CD14-positive monocyte (primary cell): ENCODE data around the gene APOE. TPM values are rescaled to one million over a fixed set of nuclear protein-coding genes. Genes with fewer than 3 reads are reported as not detected.

Experiments
- DNase-seq, 3 donors: peaks; one replicate each; pipeline ENCODE4 v3.0.0-alpha.2; 2011 to 2022
- H2AFZ ChIP-seq: 2 replicates; pipeline ENCODE4 v1.6.0; 2012; ENCODE audit warnings: mild to moderate bottlenecking, low read depth, low read length, inconsistent platforms; ENCODE audit not compliant: insufficient read depth, poor library complexity, severe bottlenecking
- H3K27ac ChIP-seq, 2 donors: 1 replicate in 1 of 2; 2 replicates in 1 of 2; pipeline ENCODE4 v1.5.1; 2012 to 2013; ENCODE audit warnings: low read length in 2 of 2, control low read depth in 1 of 2, inconsistent platforms in 1 of 2, low read depth in 1 of 2, mild to moderate bottlenecking in 1 of 2
- H3K27me3 ChIP-seq, 2 donors: one replicate each; pipeline versions ENCODE4 v1.6.0 to v1.6.1; 2011 to 2013; ENCODE audit warnings: low read length in 2 of 2; ENCODE audit not compliant: control insufficient read depth in 2 of 2, insufficient read depth in 2 of 2
- H3K36me3 ChIP-seq, 2 donors: replicated peaks in 1 of 2; 1 replicate in 1 of 2; 2 replicates in 1 of 2; pipeline versions ENCODE4 v1.5.1 to v1.6.1; 2012 to 2013; ENCODE audit warnings: low read length in 2 of 2, control low read depth in 1 of 2, inconsistent platforms in 1 of 2, mild to moderate bottlenecking in 1 of 2; ENCODE audit not compliant: insufficient read depth in 2 of 2, control insufficient read depth in 1 of 2
- H3K4me1 ChIP-seq, 2 donors: 1 replicate in 1 of 2; 2 replicates in 1 of 2; pipeline versions ENCODE4 v1.5.1 to v1.6.1; 2012 to 2013; ENCODE audit warnings: low read length in 2 of 2, control low read depth in 1 of 2, inconsistent platforms in 1 of 2, mild to moderate bottlenecking in 1 of 2, moderate library complexity in 1 of 2; ENCODE audit not compliant: insufficient read depth in 2 of 2, control insufficient read depth in 1 of 2
- H3K4me2 ChIP-seq: replicated peaks from 2 replicates; pipeline ENCODE3; 2012; ENCODE audit warnings: low read length, moderate library complexity, mild to moderate bottlenecking; ENCODE audit not compliant: poor library complexity, severe bottlenecking; ENCODE audit errors: extremely low read depth
- H3K4me3 ChIP-seq, 3 experiments: fragments of 200-600 bp in 1 of 3; sonication (generic) in 1 of 3; replicated peaks in 1 of 3; 1 replicate in 2 of 3; 2 replicates in 1 of 3; pipeline ENCODE4 v1.5.1; 2011 to 2013; ENCODE audit warnings: low read length in 3 of 3, mild to moderate bottlenecking in 3 of 3, control low read depth in 2 of 3, low read depth in 2 of 3, inconsistent platforms in 1 of 3, moderate library complexity in 1 of 3
- H3K79me2 ChIP-seq: 2 replicates; pipeline ENCODE4 v1.6.0; 2012; ENCODE audit warnings: mild to moderate bottlenecking, control low read depth, inconsistent platforms, low read length, moderate library complexity; ENCODE audit not compliant: insufficient read depth
- H3K9ac ChIP-seq: 2 replicates; pipeline ENCODE4 v1.6.0; 2017; ENCODE audit warnings: low read length, mild to moderate bottlenecking; ENCODE audit not compliant: insufficient read depth, poor library complexity, severe bottlenecking
- H3K9me3 ChIP-seq, 2 donors: replicated peaks in 1 of 2; 1 replicate in 1 of 2; 2 replicates in 1 of 2; pipeline versions ENCODE4 v1.5.1 to v1.6.1; 2012 to 2013; ENCODE audit warnings: low read length in 2 of 2, control low read depth in 1 of 2; ENCODE audit not compliant: control insufficient read depth in 1 of 2, insufficient read depth in 1 of 2
- H4K20me1 ChIP-seq: 2 replicates; pipeline ENCODE4 v1.6.0; 2012; ENCODE audit warnings: mild to moderate bottlenecking, low read length, control low read depth, moderate library complexity; ENCODE audit not compliant: insufficient read depth
- H3K27ac Mint-ChIP-seq, 7 donors: one replicate each; pipeline ENCODE4 v1.8.0; 2020; ENCODE audit warnings: mild to moderate bottlenecking in 7 of 7, mixed read lengths in 7 of 7, moderate library complexity in 6 of 7, inconsistent platforms in 2 of 7
- H3K27me3 Mint-ChIP-seq, 3 donors: one replicate each; pipeline ENCODE4 v1.8.0; 2021 to 2022; ENCODE audit warnings: low read depth in 3 of 3, mild to moderate bottlenecking in 3 of 3, mixed read lengths in 3 of 3, moderate library complexity in 3 of 3, inconsistent platforms in 1 of 3
- H3K36me3 Mint-ChIP-seq, 2 donors: one replicate each; pipeline ENCODE4 v1.8.0; 2020; ENCODE audit warnings: mixed read lengths in 2 of 2, inconsistent platforms in 1 of 2, mild to moderate bottlenecking in 1 of 2
- H3K4me1 Mint-ChIP-seq: one replicate; pipeline ENCODE4 v1.8.0; 2020; ENCODE audit warnings: mild to moderate bottlenecking, mixed read lengths
- H3K4me3 Mint-ChIP-seq, 2 donors: one replicate each; pipeline ENCODE4 v1.8.0; 2020; ENCODE audit warnings: mild to moderate bottlenecking in 2 of 2, mixed read lengths in 2 of 2, moderate library complexity in 1 of 2
- H3K9me3 Mint-ChIP-seq, 7 donors: one replicate each; pipeline ENCODE4 v1.8.0; 2020 to 2022; ENCODE audit warnings: mixed read lengths in 7 of 7, mild to moderate bottlenecking in 6 of 7, moderate library complexity in 6 of 7, inconsistent platforms in 2 of 7
- WGBS: methylation state at CpG from one replicate; pipeline ENCODE4 v1.1.5; 2013; ENCODE audit warnings: missing lambda C conversion rate; ENCODE audit not compliant: insufficient coverage; 5-methylcytosine and 5-hydroxymethylcytosine counted together
- intact Hi-C, 2 donors: fragments of 100-400 bp; cut with micrococcal nuclease; formaldehyde crosslinking; loops; one replicate each; pipeline versions ENCODE4 v1.15.0 to v1.15.1; 2023
- polyA minus RNA-seq: library from RNA; depleted of rRNA, polyadenylated mRNA; stranded (reverse); fragments of >200 nt; gene quantifications from 2 replicates; pipeline ENCODE4 v1.2.3, GENCODE V29; 2012
- polyA plus RNA-seq, 3 donors: library from polyadenylated mRNA; depleted of rRNA in 1 of 3; unstranded in 2 of 3; stranded (reverse) in 1 of 3; fragments of 300-500 nt in 2 of 3; fragments of >200 nt in 1 of 3; fragmentation: Illumina TruSeq in 2 of 3; gene quantifications; 1 replicate in 2 of 3; 2 replicates in 1 of 3; pipeline ENCODE4 v1.2.3, GENCODE V29; 2012 to 2021
- total RNA-seq, 12 experiments: library from RNA in 1 of 12; stranded (reverse) in 1 of 12; fragments of 120-200 nt in 1 of 12; gene quantifications; one replicate each; pipeline ENCODE4 v1.2.4 and lab custom pipeline; 2013 to 2026; ENCODE audit warnings: mixed read lengths in 6 of 12, inconsistent platforms in 1 of 12
- TF ChIP-seq, protein P1 (sequence below): fragments of 200-600 bp; IDR thresholded peaks from one replicate; pipeline ENCODE4 v1.8.0; 2022; ENCODE audit warnings: antibody characterized with exemption, mild to moderate bottlenecking

The APOE gene
- 19.4 TPM for total RNA-seq (2013)
- 1 to 10 TPM in 1 of 3 donors, under 1 TPM in 1, not detected in 1; 0.30 to 1.0 TPM for polyA plus RNA-seq
- 0.28 and 0.32 TPM in 2 replicates for polyA minus RNA-seq
- 0.31 to 5.7 (median 0.74) reads per million in 11 experiments for total RNA-seq (lab: John Stamatoyannopoulos, UW)

DNA sequence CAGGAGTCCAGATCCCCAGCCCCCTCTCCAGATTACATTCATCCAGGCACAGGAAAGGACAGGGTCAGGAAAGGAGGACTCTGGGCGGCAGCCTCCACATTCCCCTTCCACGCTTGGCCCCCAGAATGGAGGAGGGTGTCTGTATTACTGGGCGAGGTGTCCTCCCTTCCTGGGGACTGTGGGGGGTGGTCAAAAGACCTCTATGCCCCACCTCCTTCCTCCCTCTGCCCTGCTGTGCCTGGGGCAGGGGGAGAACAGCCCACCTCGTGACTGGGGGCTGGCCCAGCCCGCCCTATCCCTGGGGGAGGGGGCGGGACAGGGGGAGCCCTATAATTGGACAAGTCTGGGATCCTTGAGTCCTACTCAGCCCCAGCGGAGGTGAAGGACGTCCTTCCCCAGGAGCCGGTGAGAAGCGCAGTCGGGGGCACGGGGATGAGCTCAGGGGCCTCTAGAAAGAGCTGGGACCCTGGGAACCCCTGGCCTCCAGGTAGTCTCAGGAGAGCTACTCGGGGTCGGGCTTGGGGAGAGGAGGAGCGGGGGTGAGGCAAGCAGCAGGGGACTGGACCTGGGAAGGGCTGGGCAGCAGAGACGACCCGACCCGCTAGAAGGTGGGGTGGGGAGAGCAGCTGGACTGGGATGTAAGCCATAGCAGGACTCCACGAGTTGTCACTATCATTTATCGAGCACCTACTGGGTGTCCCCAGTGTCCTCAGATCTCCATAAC, at the start of gene APOE:
Gene APOE, plus strand, starts transcription at position 360 of the 724 bp plus-strand sequence. CDS start 829 bp downstream, outside the sequence.
- H2AFZ ChIP-seq = no peak within 1 kb of the TSS
- DNase-seq = no peak

DNA sequence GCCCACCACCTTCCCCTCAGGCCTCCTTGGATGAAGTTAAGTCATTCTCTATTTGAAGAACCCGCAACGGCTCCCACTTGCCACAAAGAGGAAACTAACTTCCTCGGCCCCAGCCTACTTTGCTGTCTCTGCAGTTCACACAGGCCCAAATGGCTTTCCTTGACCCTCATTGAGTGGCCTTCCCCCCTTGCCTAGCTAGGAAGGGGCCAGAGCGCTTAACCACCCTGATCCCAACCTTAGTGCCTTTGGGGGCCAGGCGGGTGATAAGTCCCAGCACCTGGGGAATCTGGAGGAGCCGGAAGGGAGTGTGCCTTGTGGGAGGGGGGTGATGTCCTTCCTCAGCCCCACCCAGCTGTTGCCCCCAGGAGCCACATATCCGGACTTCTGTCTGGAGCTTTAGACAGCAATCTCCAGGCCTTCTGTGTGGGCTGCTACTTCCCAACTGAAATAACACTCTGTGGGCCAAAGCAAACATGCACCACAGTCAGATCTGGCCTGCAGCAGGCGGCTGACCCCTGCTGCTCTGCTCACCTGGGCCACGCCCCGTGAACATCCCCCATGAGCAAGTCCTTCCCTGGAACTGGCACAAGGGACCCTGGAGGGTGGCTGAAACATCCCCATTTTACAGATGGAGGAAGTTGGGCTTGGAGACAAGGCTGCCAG, 49.0 kb upstream of the APOE start:
- H3K4me2 ChIP-seq = peak overlapping the region; percentile 26
- H4K20me1 ChIP-seq = no peaks in the 10 kb centered on the region
- no peaks in the 10 kb centered on the region for H3K79me2 ChIP-seq
- Mint-ChIP-seq H3K27me3 (peaks cover 1 to 7% (median 2%) of the 10 kb centered on the region in 3 donors), H3K4me1 (peaks cover 25% of the 10 kb centered on the region), H3K27ac (peak overlapping the region in 6 of 7 donors; percentile 7 to 90 (median 72)), H3K9me3 (no peaks in the 10 kb centered on the region), H3K36me3 (peaks cover 1 to 27% of the 10 kb centered on the region in 2 donors), H3K4me3 (peak overlapping the region in 1 of 2 donors; percentile 3)
- H2AFZ ChIP-seq = peak overlapping the region; percentile 4
- H3K27me3 ChIP-seq = no peaks in the 10 kb centered on the region
- TF ChIP-seq, protein P1, sequence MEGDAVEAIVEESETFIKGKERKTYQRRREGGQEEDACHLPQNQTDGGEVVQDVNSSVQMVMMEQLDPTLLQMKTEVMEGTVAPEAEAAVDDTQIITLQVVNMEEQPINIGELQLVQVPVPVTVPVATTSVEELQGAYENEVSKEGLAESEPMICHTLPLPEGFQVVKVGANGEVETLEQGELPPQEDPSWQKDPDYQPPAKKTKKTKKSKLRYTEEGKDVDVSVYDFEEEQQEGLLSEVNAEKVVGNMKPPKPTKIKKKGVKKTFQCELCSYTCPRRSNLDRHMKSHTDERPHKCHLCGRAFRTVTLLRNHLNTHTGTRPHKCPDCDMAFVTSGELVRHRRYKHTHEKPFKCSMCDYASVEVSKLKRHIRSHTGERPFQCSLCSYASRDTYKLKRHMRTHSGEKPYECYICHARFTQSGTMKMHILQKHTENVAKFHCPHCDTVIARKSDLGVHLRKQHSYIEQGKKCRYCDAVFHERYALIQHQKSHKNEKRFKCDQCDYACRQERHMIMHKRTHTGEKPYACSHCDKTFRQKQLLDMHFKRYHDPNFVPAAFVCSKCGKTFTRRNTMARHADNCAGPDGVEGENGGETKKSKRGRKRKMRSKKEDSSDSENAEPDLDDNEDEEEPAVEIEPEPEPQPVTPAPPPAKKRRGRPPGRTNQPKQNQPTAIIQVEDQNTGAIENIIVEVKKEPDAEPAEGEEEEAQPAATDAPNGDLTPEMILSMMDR = no peak
- intact Hi-C loops = no loop called here
- H3K4me3 ChIP-seq = peak overlapping the region in 1 of 3 experiments; percentile 1
- no peaks in the 10 kb centered on the region for H3K36me3 ChIP-seq
- H3K27ac ChIP-seq = peak overlapping the region; percentile 41 to 45
- no peak overlapping the region for H3K9ac ChIP-seq
- H3K9me3 ChIP-seq = no peaks in the 10 kb centered on the region
- WGBS = 5% methylated on average over 7 of the region's 10 CpGs
- peaks cover 19% of the 10 kb centered on the region in 2 donors for H3K4me1 ChIP-seq
- peak in 2 of 3 donors; percentile 21 to 36 for DNase-seq

More for the DNA sequence above, at the start of gene APOE:
- H3K9me3 Mint-ChIP-seq = peaks cover 0 to 9% (median 2%) of the 10 kb centered on the region in 7 donors
- peak within 1 kb of the TSS; percentile 11 for H3K4me2 ChIP-seq
- H3K4me3 Mint-ChIP-seq = peak within 1 kb of the TSS; percentile 29 to 81
- H3K27ac ChIP-seq = no peak within 1 kb of the TSS
- H3K4me1 ChIP-seq = peaks cover 0 to 11% of the 10 kb centered on the region in 2 donors
- no peak within 1 kb of the TSS for H3K9ac ChIP-seq
- peaks cover 5 to 26% of the 10 kb centered on the region in 2 donors for H3K27me3 ChIP-seq
- 0% methylated on average over 15 of the region's 20 CpGs for WGBS
- TF ChIP-seq, protein P1 = no peak
- H3K36me3 ChIP-seq = peaks cover 19 to 25% of the 10 kb centered on the region in 2 donors
- peaks cover 27 to 36% (median 34%) of the 10 kb centered on the region in 3 donors for H3K27me3 Mint-ChIP-seq
- peaks cover 21 to 24% of the 10 kb centered on the region in 2 donors for H3K36me3 Mint-ChIP-seq
- no peak within 1 kb of the TSS for H3K27ac Mint-ChIP-seq
- H3K4me1 Mint-ChIP-seq = peaks cover 11% of the 10 kb centered on the region
- H4K20me1 ChIP-seq = no peaks in the 10 kb centered on the region
- intact Hi-C loops = no loop called here
- H3K4me3 ChIP-seq = no peak within 1 kb of the TSS
- no peaks in the 10 kb centered on the region for H3K79me2 ChIP-seq
- no peaks in the 10 kb centered on the region for H3K9me3 ChIP-seq
